Fibroblast of villous mesenchyme (primary cell): ENCODE measurements around the gene SLC7A8. TPM values are rescaled to one million over a fixed set of nuclear protein-coding genes. Genes with fewer than 3 reads are reported as not detected.
A peak's percentile ranks its signal among the peaks of the same experiment; 100 is the strongest.

Source experiments
- DNase-seq: peaks from one replicate; pipeline ENCODE4 v3.0.0-alpha.2; 2010; ENCODE audit warnings: low read depth
- H3K4me3 ChIP-seq: 2 replicates; pipeline ENCODE4 v1.5.1; 2011; ENCODE audit warnings: low read depth, mild to moderate bottlenecking, low read length
- total RNA-seq: library from RNA; depleted of rRNA; stranded (reverse); fragments of >200 nt; gene quantifications from 2 replicates; pipeline ENCODE4 v1.2.3, GENCODE V29; 2012
- TF ChIP-seq, protein P1 (sequence below): IDR thresholded peaks from 2 replicates; pipeline ENCODE4 v1.5.1; 2012; ENCODE audit warnings: low read depth, mild to moderate bottlenecking, low read length; ENCODE audit not compliant: insufficient read depth

The SLC7A8 gene
- total RNA-seq, 1 donor, result 0.86 TPM

DNA sequence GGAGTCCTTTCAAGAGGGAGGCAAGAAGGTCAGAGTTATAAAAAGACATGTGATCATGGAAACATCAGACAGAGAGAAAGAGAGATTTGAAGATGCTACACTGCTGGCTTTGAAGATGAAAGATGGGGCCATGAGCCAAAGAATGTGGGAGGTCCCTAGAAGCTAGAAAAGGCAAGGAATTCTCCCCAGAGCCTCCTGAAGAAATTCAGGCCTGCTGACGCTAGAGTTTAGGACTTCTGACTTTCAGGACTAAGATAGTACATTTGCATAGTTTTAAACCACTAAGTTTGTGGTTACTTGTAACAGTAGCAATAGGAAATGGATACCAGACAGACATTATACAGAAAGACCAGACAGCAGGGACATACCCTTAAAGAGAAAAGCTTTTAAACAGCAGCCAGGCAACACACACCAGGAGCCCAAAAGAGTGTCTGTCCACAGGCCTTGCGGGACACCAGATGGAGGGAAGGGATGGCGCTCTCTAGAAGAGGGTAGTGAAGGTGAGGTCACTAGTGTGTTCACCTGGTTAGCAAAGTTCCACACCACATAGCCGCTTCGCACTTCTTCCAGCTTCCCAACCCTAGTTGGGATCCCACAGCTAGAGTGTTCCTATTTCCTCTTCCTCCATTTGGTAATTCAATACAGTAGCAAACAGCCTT is 34.7 kb downstream of the SLC7A8 start:
- TF ChIP-seq, protein P1, sequence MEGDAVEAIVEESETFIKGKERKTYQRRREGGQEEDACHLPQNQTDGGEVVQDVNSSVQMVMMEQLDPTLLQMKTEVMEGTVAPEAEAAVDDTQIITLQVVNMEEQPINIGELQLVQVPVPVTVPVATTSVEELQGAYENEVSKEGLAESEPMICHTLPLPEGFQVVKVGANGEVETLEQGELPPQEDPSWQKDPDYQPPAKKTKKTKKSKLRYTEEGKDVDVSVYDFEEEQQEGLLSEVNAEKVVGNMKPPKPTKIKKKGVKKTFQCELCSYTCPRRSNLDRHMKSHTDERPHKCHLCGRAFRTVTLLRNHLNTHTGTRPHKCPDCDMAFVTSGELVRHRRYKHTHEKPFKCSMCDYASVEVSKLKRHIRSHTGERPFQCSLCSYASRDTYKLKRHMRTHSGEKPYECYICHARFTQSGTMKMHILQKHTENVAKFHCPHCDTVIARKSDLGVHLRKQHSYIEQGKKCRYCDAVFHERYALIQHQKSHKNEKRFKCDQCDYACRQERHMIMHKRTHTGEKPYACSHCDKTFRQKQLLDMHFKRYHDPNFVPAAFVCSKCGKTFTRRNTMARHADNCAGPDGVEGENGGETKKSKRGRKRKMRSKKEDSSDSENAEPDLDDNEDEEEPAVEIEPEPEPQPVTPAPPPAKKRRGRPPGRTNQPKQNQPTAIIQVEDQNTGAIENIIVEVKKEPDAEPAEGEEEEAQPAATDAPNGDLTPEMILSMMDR, result no peak
- H3K4me3 ChIP-seq, result no peak overlapping the region
- peak; percentile 66 for DNase-seq

DNA sequence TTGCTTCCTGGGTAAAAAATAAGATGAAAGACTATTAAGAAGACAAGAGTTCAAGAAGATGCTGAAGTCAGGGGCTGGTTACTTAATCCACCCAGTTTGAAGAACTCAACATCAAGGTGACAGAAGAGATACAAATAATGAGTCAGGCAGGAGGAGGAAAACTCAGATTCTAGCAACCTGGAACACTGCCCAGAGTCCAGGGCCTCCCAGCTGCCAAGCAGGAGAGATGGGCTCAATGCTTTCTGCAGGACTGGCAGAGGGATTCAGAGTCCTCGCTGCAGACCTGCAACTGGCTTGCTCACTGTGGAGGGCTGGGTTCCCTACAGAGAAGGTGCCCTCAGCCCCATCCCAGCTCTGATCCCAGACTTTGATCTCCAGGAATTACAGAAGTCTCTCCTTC is 35.8 kb downstream of the SLC7A8 start:
- TF ChIP-seq, protein P1, result no peak
- DNase-seq, result no peak
- H3K4me3 ChIP-seq, result no peak overlapping the region

DNA sequence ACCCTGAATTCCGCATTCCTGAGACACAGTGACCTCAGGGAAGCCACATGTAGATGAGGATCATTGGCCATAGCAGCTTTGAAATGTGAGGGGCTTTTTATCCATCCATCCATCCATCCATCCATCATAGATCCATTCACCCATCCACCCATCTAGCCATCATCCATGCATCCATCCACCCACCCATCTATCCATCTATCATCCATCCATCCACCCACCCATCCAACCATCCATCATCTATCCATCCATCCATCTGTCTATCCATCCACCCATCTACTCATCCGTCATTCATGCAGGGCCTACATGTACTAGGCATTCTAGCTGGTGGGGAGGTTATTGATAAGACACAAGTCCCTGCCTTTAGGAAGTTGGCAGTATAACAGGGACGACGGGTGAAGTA is 36.5 kb downstream of the SLC7A8 start:
- no peak overlapping the region for H3K4me3 ChIP-seq
- no peak for DNase-seq
- TF ChIP-seq, protein P1, result no peak

DNA sequence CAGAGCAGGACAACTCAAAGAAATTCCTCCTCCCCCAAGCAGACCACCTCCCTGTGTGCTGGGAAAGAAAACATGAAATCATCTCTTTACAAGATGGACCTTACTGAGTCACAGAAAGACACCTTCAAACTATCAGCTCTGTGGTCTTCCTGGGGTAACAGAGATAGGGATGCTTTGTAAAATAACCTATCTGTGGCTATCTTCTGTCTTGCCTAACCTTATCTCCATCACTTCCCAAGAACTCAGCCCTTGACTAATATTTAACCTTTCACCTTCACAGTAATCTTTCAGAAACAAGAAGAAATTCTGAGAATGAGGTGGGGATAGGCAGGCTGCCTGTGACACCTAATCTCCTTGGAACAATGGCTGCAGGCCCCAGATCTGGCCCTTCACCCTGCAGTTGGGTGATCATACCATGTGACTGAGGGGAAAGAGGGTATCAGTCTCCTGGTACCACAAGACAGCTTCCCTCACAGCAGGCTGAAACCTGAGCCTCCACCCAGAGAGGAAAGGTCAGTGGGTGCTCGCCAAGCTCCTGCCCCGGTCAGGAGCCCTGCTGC is 37.0 kb downstream of the SLC7A8 start:
- H3K4me3 ChIP-seq, result no peak overlapping the region
- DNase-seq, result no peak
- TF ChIP-seq, protein P1, result no peak

DNA sequence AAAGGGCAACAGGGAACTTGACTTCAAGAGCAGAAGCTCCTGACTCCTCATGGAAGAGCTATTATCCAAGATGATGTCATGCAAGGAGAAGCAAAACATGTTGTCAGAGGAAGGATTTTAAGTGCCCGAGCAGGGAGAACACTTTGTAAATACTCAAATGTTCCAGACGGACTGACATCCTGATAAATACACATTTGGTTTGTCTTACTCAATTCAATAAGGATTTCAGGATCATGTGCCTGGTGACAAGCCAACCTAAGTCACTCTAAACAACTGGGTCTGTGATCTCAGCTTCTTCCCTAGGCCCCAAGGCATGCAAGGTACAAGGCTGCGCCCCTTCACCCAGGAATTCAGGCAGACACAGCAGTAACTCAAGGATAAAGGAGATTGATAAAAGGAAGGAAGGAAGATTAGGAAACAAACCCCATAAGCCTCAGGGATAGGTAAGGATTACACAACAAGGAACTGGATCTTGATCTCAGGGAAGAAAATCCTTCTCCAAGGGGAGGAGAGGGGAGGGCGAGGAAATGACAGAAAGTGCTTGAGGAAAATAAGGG is 37.6 kb downstream of the SLC7A8 start:
- TF ChIP-seq, protein P1, result no peak
- no peak overlapping the region for H3K4me3 ChIP-seq
- DNase-seq, result peak; percentile 56

DNA sequence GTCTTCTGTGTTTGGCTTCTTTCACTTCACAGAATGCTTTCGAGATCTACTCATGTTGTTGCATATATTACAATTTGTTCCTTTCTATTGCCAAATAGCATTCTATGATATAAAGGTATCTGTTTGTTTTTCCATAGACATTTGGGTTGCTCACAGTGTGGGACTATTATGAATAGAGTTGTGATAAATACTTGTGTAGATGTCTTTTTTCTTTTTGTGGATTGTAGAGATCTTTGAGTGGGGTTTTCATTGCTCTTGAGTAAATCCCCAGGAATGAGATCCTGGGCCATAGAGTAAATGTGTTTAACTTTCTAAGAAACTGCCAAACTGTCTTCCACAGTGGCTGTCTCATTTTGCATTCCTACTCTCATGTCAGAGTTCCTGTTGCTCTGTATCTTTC is 39.5 kb downstream of the SLC7A8 start:
- DNase-seq, result no peak
- H3K4me3 ChIP-seq, result no peak overlapping the region
- TF ChIP-seq, protein P1, result no peak

DNA sequence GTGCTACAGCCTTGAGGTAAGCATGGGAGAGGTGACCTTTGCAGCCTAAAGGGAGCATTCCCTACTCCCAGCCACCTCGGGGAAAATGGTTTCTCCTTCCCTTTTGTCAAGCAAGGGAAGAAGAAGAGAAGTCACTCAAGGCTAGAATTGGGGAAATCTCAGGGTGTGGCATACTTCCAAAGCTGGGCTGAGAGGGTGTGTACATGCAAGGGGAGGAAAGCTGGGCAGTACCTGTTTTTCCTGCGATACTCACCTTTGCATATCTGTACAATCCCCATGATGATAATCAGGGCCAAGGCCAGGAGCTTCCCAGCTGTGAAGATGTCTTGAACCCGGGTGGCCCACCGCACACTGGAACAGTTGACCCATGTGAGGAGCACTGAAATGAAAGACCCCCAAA is 40.6 kb downstream of the SLC7A8 start:
- DNase-seq, result no peak
- TF ChIP-seq, protein P1, result no peak
- H3K4me3 ChIP-seq, result no peak overlapping the region
